C1 segment of cervical spinal cord (tissue), 14 donors: ENCODE data around the gene PDHB.

Experiments
- DNase-seq, 14 donors: peaks; one replicate each; lab custom pipeline; 2025; lab: John Stamatoyannopoulos, UW

Gene PDHB

DNA sequence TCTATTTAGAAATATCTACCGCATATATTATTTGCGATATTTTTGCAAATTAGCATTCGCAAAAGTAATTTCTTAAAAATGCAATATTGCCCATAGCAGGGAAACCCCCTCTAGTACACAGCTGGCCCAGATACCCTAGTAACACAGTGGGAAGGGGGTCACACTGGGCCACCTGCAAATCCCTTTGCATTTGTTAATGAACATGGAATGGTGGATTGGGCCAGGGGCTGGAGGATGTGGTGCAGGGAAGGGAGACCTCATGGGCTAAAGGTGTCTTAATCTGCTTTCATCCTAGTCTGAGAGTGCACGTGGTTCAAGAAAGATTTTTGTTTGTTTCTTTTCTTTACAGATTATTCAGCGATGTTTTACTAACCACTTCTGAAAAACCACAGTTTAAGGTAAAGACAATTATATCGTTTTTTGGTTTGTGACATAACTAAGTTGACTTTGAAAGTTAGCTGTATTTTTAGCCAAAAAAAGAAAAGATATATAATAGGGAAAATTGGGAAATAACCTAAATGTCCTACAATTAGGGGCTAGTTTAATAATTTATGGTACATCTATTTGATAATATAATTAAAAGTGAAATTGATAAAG, 30.0 kb downstream of the PDHB start:
- no peak for DNase-seq

DNA sequence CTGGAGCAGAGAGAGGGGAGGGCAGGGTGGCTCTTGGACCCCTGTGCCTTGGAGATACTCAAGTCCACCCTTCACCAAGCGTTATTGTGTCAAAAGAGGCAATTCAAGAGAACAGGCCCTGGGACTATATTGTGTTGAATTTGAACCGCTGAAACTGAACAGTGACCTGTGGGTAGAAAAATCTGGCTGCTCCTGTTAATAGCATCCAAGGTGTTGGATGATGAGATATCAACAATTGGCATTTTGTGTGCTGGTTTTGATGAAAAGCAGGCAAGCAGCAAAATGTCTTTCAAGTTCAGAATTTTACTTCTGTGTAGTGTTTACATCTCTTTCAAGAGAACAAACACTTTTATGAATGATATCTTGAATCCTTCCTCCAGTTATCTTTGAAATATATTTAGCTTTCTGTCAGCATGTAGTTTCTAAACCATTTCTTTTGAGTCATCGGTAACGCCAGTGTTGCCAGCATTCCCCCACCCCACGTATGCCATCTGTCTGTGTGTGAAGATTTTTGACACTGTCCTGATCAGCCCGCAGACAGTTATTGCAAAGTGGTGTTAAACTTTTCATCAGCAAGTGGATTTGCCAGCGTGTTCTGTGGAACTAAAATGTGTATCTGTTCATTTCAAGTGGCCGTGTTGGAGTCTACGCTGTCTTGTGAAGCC, 34.8 kb downstream of the PDHB start:
- no peak for DNase-seq

- no peak for DNase-seq
Measured at GRCh38 chr3:58394339-58394738, 39.3 kb downstream of the PDHB start.

GRCh38 chr3:58392181-58392580, 41.5 kb downstream of the PDHB start:
- DNase-seq, result no peak

- DNase-seq, result no peak
Measured at GRCh38 chr3:58391156-58391865, 42.3 kb downstream of the PDHB start.

- DNase-seq, result peak in 2 of 14 donors; percentile 10 to 62
Measured at GRCh38 chr3:58388550-58389091, 45.0 kb downstream of the PDHB start.

GRCh38 chr3:58387650-58388546, 45.7 kb downstream of the PDHB start:
- DNase-seq, result peak in 1 of 14 donors; percentile 8

- peak in 12 of 14 donors; percentile 25 to 82 (median 51) for DNase-seq
Measured at GRCh38 chr3:58386626-58387365, 46.8 kb downstream of the PDHB start.

- peak in 1 of 14 donors; percentile 28 for DNase-seq
Measured at GRCh38 chr3:58384381-58385090, 49.1 kb downstream of the PDHB start.

GRCh38 chr3:58383904-58384303, 49.7 kb downstream of the PDHB start:
- DNase-seq, result peak in 4 of 14 donors; percentile 12 to 53 (median 26)

DNA sequence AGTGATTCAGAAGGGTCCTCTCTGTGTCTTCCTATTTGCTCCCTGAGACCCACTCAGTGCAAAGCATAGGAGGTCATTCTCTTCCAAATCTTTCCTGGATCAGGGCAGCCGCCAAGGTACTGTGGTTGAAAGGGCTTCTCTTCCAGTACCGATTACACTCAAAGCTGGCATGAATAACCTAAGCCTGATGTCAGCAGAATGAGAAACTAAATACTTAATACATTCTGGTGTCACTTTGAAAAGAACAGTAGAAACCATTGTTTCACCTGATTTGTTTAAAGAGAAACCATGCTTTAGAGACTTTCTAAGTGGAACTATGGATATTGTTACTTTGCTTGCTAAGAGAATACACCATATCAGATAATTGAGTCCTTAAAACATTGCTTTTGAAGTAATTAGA, 50.2 kb downstream of the PDHB start:
- DNase-seq, result peak in 1 of 14 donors; percentile 23

GRCh38 chr3:58379351-58380073, 54.1 kb downstream of the PDHB start:
- DNase-seq, result no peak

DNA sequence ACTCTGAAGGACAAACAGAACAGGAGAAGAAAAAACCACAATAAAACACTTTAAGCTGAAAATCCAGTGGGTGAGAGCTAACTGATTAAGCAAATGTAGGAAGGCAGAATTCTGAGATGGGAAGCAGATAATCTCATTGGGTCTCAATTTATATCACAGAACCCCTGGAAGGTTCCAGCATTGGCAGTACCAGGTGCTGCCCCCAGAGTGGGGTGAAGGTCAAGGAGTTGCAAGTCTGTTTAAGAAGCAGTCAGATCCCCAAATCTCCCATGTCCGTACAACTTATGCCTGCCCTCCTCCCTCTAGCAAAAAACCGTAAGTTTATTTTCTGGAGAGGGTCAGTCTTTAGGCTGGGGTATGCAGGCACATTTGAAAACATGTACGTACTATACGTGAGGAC, 55.9 kb downstream of the PDHB start:
- no peak for DNase-seq
